WTC11 (cell line): Measurements from ENCODE around the gene CACNG7. TPM values are rescaled to one million over a fixed set of nuclear protein-coding genes. Genes with fewer than 3 reads are reported as not detected.
A peak's percentile ranks its signal among the peaks of the same experiment; 100 is the strongest.

Experiments
- ATF1 ChIP-seq: sonication (generic); formaldehyde crosslinking; IDR thresholded peaks from 2 replicates; pipeline ENCODE4 v1.8.1; 2023; ENCODE audit warnings: mild to moderate bottlenecking, moderate library complexity, missing genetic modification reagents
- CREB1 ChIP-seq: sonication (generic); formaldehyde crosslinking; IDR thresholded peaks from 2 replicates; pipeline ENCODE4 v1.8.0; 2023; ENCODE audit warnings: mild to moderate bottlenecking, missing genetic modification reagents
- CREM ChIP-seq: sonication (generic); formaldehyde crosslinking; IDR thresholded peaks from 2 replicates; pipeline ENCODE4 v1.8.1; 2022; ENCODE audit warnings: mild to moderate bottlenecking, missing genetic modification reagents, moderate library complexity
- FOXK1 ChIP-seq: sonication (generic); formaldehyde crosslinking; IDR thresholded peaks from 2 replicates; pipeline ENCODE4 v1.8.0; 2022; ENCODE audit warnings: mild to moderate bottlenecking, moderate library complexity, missing genetic modification reagents
- FOXP1 ChIP-seq: sonication (generic); formaldehyde crosslinking; IDR thresholded peaks from 2 replicates; pipeline ENCODE4 v1.8.0; 2022; ENCODE audit warnings: missing genetic modification reagents, mild to moderate bottlenecking, moderate library complexity, borderline replicate concordance
- GRHL2 ChIP-seq: fragments of 250-450 bp; sonication (Bioruptor Pico); IDR thresholded peaks from 2 replicates; pipeline ENCODE4 v1.8.0; 2022; ENCODE audit warnings: mild to moderate bottlenecking, moderate library complexity; ENCODE audit not compliant: insufficient replicate concordance, severe bottlenecking
- IRF2 ChIP-seq: sonication (generic); formaldehyde crosslinking; IDR thresholded peaks from 2 replicates; pipeline ENCODE4 v1.8.0; 2022; ENCODE audit warnings: low read depth, missing genetic modification reagents, borderline replicate concordance
- JUN ChIP-seq: sonication (generic); formaldehyde crosslinking; IDR thresholded peaks from 2 replicates; pipeline ENCODE4 v1.8.0; 2023; ENCODE audit warnings: mild to moderate bottlenecking, missing genetic modification reagents
- MXD4 ChIP-seq: fragments of 250-450 bp; sonication (Bioruptor Pico); IDR thresholded peaks from 2 replicates; pipeline ENCODE4 v1.8.0; 2021; ENCODE audit warnings: mild to moderate bottlenecking, moderate library complexity, borderline replicate concordance
- MYBL2 ChIP-seq: sonication (generic); formaldehyde crosslinking; IDR thresholded peaks from 2 replicates; pipeline ENCODE4 v1.8.1; 2023; ENCODE audit warnings: mild to moderate bottlenecking, moderate library complexity, missing genetic modification reagents
- NFYB ChIP-seq: sonication (generic); formaldehyde crosslinking; conservative IDR thresholded peaks from 2 replicates; pipeline ENCODE4 v1.8.0; 2022; ENCODE audit warnings: low read depth, missing genetic modification reagents
- NR2C2 ChIP-seq: sonication (generic); formaldehyde crosslinking; IDR thresholded peaks from 2 replicates; pipeline ENCODE4 v1.8.0; 2022; ENCODE audit warnings: mild to moderate bottlenecking, missing genetic modification reagents
- NR3C1 ChIP-seq: sonication (generic); formaldehyde crosslinking; conservative IDR thresholded peaks from 2 replicates; pipeline ENCODE4 v1.8.1; 2023; ENCODE audit warnings: low read depth, mild to moderate bottlenecking, missing genetic modification reagents
- RORB ChIP-seq: fragments of 250-450 bp; sonication (Bioruptor Pico); IDR thresholded peaks from 2 replicates; pipeline ENCODE4 v1.9.0; 2021; ENCODE audit warnings: mild to moderate bottlenecking
- SMAD3 ChIP-seq: sonication (generic); formaldehyde crosslinking; IDR thresholded peaks from 2 replicates; pipeline ENCODE4 v1.8.0; 2022; ENCODE audit warnings: missing genetic modification reagents, mild to moderate bottlenecking, borderline replicate concordance
- SOX15 ChIP-seq: fragments of 250-450 bp; sonication (Bioruptor Pico); IDR thresholded peaks from 2 replicates; pipeline ENCODE4 v1.9.0; 2021; ENCODE audit warnings: mild to moderate bottlenecking
- TEAD4 ChIP-seq: sonication (generic); formaldehyde crosslinking; IDR thresholded peaks from 2 replicates; pipeline ENCODE4 v1.8.0; 2022; ENCODE audit warnings: mild to moderate bottlenecking, missing genetic modification reagents
- TP53 ChIP-seq: sonication (generic); formaldehyde crosslinking; IDR thresholded peaks from 2 replicates; pipeline ENCODE4 v1.8.1; 2023; ENCODE audit warnings: mild to moderate bottlenecking, missing genetic modification reagents
- ZNF121 ChIP-seq: sonication (generic); formaldehyde crosslinking; IDR thresholded peaks from 2 replicates; pipeline ENCODE4 v1.8.0; 2023; ENCODE audit warnings: missing genetic modification reagents
- ZNF138 ChIP-seq: sonication (generic); formaldehyde crosslinking; conservative IDR thresholded peaks from 2 replicates; pipeline ENCODE4 v1.8.1; 2022; ENCODE audit warnings: mild to moderate bottlenecking, moderate library complexity, missing genetic modification reagents
- ZNF219 ChIP-seq: sonication (generic); formaldehyde crosslinking; IDR thresholded peaks from 2 replicates; pipeline ENCODE4 v1.8.0; 2023; ENCODE audit warnings: missing genetic modification reagents, mild to moderate bottlenecking, borderline replicate concordance
- ZNF232 ChIP-seq: sonication (generic); formaldehyde crosslinking; IDR thresholded peaks from 2 replicates; pipeline ENCODE4 v1.8.0; 2022; ENCODE audit warnings: mild to moderate bottlenecking, missing genetic modification reagents
- ZNF317 ChIP-seq: sonication (generic); formaldehyde crosslinking; IDR thresholded peaks from 2 replicates; pipeline ENCODE4 v1.8.1; 2023; ENCODE audit warnings: low read depth, mild to moderate bottlenecking, moderate library complexity, missing genetic modification reagents, borderline replicate concordance
- ZNF671 ChIP-seq: fragments of 250-450 bp; sonication (Bioruptor Pico); IDR thresholded peaks from 2 replicates; pipeline ENCODE4 v1.8.0; 2021; ENCODE audit warnings: mild to moderate bottlenecking
- total RNA-seq: library from RNA; stranded (reverse); gene quantifications from 3 replicates; pipeline ENCODE4 v1.2.3, GENCODE V29; 2021
- TF ChIP-seq, protein P1 (sequence below): sonication (generic); formaldehyde crosslinking; IDR thresholded peaks from 2 replicates; pipeline ENCODE4 v1.8.0; 2022; ENCODE audit warnings: mild to moderate bottlenecking, missing genetic modification reagents
- TF ChIP-seq, protein P2 (sequence below): fragments of 250-450 bp; sonication (Bioruptor Pico); IDR thresholded peaks from 2 replicates; pipeline ENCODE4 v1.9.0; 2021; ENCODE audit warnings: moderate library complexity, mild to moderate bottlenecking, inconsistent platforms, borderline replicate concordance
- TF ChIP-seq, protein P3 (sequence below): sonication (generic); formaldehyde crosslinking; IDR thresholded peaks from 2 replicates; pipeline ENCODE4 v1.8.1; 2022; ENCODE audit warnings: low read depth, mild to moderate bottlenecking, moderate library complexity, missing genetic modification reagents, borderline replicate concordance
- TF ChIP-seq, protein P4 (sequence below): fragments of 250-450 bp; sonication (Bioruptor Pico); conservative IDR thresholded peaks from 2 replicates; pipeline ENCODE4 v1.9.0; 2021; ENCODE audit warnings: mild to moderate bottlenecking
- TF ChIP-seq, protein P5 (sequence below): fragments of 250-450 bp; sonication (Bioruptor Pico); IDR thresholded peaks from 2 replicates; pipeline ENCODE4 v1.9.0; 2021; ENCODE audit warnings: mild to moderate bottlenecking
- TF ChIP-seq, protein P6 (sequence below): fragments of 250-450 bp; sonication (Bioruptor Pico); IDR thresholded peaks from 2 replicates; pipeline ENCODE4 v1.8.0; 2021; ENCODE audit warnings: mild to moderate bottlenecking
- TF ChIP-seq, protein P7 (sequence below): sonication (generic); formaldehyde crosslinking; IDR thresholded peaks from 2 replicates; pipeline ENCODE4 v1.8.1; 2023; ENCODE audit warnings: mild to moderate bottlenecking, missing genetic modification reagents, moderate library complexity
- TF ChIP-seq, protein P8 (sequence below): sonication (generic); formaldehyde crosslinking; IDR thresholded peaks from 2 replicates; pipeline ENCODE4 v1.8.1; 2022; ENCODE audit warnings: mild to moderate bottlenecking, moderate library complexity, missing genetic modification reagents

Gene CACNG7
- total RNA-seq, 1 experiment from 2014 or later: 33.3 TPM

DNA sequence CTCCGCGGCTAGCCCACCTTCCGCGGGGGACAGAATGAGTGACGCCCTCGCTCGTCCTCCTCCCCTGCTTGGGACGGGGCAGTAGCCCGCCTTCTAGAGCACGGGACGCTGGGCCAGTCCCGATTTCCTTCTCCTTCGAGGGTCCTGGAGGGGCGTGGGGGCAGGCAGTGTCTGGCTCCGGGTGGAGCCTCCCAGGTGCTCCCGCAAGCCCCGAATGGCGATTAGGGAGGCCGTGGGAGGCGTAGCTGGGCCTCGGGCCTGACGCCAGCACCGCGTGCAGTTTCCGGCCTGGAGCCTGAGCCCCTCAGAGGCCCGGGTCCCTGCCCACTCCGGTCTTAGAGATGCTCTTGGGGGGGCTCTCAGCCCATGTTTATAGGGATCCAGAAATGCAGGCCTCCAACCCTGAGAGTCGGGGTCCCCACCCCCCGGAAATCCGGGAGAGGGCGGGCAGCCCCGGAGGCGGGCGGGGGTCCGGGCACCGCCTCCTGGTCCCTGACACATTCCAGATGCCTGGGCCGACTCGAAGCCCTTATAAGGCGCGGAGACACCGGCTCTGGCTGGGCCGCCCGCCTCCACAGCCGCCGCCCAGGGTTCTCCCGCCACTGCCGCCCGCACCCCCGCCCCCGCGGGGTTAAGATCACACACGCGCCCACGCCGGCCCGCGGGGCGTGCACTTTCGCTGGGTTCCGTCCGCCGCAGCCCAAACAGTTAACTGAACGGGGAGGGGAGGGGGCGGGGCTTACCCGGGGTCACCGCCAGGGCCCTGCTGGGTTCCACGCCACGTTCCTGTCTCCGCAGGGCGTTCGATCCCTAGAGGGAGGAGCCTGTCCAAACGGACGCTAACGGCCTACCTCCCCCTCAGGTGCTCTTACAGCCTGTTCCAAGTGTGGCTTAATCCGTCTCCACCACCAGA lies 39.9 kb upstream of the CACNG7 start (continued):
- TF ChIP-seq, protein P1, sequence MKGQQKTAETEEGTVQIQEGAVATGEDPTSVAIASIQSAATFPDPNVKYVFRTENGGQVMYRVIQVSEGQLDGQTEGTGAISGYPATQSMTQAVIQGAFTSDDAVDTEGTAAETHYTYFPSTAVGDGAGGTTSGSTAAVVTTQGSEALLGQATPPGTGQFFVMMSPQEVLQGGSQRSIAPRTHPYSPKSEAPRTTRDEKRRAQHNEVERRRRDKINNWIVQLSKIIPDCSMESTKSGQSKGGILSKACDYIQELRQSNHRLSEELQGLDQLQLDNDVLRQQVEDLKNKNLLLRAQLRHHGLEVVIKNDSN (CRISPR knock-in tag): 0 out of 2 replicates have a peak, but pooled peaks have one; percentile 25
- TF ChIP-seq, protein P2, sequence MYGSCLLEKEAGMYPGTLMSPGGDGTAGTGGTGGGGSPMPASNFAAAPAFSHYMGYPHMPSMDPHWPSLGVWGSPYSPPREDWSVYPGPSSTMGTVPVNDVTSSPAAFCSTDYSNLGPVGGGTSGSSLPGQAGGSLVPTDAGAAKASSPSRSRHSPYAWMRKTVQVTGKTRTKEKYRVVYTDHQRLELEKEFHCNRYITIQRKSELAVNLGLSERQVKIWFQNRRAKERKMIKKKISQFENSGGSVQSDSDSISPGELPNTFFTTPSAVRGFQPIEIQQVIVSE (CRISPR knock-in tag): no peak
- TF ChIP-seq, protein P3, sequence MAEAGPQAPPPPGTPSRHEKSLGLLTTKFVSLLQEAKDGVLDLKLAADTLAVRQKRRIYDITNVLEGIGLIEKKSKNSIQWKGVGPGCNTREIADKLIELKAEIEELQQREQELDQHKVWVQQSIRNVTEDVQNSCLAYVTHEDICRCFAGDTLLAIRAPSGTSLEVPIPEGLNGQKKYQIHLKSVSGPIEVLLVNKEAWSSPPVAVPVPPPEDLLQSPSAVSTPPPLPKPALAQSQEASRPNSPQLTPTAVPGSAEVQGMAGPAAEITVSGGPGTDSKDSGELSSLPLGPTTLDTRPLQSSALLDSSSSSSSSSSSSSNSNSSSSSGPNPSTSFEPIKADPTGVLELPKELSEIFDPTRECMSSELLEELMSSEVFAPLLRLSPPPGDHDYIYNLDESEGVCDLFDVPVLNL: no peak
- TF ChIP-seq JUN (CRISPR knock-in tag): no peak
- no peak; the same call in 1 of the 2 replicates for TF ChIP-seq NFYB (CRISPR knock-in tag)
- TF ChIP-seq SMAD3 (CRISPR knock-in tag): no peak
- no peak for TF ChIP-seq ZNF317 (CRISPR knock-in tag)
- no peak for TF ChIP-seq ZNF121
- no peak for TF ChIP-seq TP53
- peak; percentile 50; the same call in 1 of the 2 replicates for TF ChIP-seq FOXP1
- TF ChIP-seq CREB1 (CRISPR knock-in tag): no peak
- no peak for TF ChIP-seq TEAD4
- TF ChIP-seq, protein P4, sequence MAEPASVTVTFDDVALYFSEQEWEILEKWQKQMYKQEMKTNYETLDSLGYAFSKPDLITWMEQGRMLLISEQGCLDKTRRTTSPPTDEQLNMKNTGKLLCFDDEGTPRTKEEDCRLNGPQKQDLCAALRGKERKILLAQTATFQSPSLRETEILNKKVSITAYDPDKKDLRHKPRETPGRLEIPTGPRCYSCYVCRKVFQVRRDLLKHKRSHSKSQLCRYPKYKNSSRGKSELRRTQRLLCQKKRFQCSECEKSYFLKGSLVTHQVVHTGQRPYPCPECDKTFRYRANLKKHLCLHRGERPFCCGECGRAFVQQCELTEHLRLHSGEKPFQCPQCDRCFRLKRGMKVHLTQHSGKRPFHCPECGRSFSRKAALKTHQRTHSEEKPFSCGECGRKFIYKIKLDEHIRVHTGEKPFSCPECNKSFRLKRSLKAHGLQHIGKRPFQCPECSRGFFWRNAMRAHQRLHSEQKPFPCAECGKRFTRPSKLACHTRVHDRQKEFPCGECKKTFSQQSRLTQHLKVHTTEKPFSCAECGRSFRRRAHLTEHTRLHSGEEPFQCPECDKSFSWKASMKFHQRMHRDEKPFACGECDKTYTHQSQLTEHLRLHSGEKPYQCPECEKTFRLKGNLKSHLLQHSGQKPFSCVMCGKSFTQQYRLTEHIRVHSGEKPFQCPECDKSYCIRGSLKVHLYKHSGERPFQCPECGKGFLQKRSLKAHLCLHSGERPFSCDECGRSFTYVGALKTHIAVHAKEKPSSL (CRISPR knock-in tag): no peak
- TF ChIP-seq ATF1: no peak
- TF ChIP-seq NR3C1 (CRISPR knock-in tag): no peak
- no peak for TF ChIP-seq FOXK1 (CRISPR knock-in tag)
- TF ChIP-seq RORB (CRISPR knock-in tag): no peak
- no peak for TF ChIP-seq SOX15 (CRISPR knock-in tag)
- TF ChIP-seq ZNF671 (CRISPR knock-in tag): no peak
- no peak for TF ChIP-seq GRHL2 (CRISPR knock-in tag)
- TF ChIP-seq, protein P5, sequence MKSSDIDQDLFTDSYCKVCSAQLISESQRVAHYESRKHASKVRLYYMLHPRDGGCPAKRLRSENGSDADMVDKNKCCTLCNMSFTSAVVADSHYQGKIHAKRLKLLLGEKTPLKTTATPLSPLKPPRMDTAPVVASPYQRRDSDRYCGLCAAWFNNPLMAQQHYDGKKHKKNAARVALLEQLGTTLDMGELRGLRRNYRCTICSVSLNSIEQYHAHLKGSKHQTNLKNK (CRISPR knock-in tag): no peak
- TF ChIP-seq ZNF219: 0 out of 2 replicates have a peak, but pooled peaks have one; percentile 17
- no peak for TF ChIP-seq ZNF232 (CRISPR knock-in tag)
- TF ChIP-seq IRF2 (CRISPR knock-in tag): no peak
- TF ChIP-seq, protein P6, sequence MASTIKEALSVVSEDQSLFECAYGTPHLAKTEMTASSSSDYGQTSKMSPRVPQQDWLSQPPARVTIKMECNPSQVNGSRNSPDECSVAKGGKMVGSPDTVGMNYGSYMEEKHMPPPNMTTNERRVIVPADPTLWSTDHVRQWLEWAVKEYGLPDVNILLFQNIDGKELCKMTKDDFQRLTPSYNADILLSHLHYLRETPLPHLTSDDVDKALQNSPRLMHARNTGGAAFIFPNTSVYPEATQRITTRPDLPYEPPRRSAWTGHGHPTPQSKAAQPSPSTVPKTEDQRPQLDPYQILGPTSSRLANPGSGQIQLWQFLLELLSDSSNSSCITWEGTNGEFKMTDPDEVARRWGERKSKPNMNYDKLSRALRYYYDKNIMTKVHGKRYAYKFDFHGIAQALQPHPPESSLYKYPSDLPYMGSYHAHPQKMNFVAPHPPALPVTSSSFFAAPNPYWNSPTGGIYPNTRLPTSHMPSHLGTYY (CRISPR knock-in tag): no peak
- TF ChIP-seq, protein P7, sequence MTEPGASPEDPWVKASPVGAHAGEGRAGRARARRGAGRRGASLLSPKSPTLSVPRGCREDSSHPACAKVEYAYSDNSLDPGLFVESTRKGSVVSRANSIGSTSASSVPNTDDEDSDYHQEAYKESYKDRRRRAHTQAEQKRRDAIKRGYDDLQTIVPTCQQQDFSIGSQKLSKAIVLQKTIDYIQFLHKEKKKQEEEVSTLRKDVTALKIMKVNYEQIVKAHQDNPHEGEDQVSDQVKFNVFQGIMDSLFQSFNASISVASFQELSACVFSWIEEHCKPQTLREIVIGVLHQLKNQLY (CRISPR knock-in tag): no peak
- no peak for TF ChIP-seq MYBL2
- TF ChIP-seq CREM: no peak
- TF ChIP-seq ZNF138 (CRISPR knock-in tag): no peak
- no peak for TF ChIP-seq MXD4 (CRISPR knock-in tag)
- TF ChIP-seq, protein P8, sequence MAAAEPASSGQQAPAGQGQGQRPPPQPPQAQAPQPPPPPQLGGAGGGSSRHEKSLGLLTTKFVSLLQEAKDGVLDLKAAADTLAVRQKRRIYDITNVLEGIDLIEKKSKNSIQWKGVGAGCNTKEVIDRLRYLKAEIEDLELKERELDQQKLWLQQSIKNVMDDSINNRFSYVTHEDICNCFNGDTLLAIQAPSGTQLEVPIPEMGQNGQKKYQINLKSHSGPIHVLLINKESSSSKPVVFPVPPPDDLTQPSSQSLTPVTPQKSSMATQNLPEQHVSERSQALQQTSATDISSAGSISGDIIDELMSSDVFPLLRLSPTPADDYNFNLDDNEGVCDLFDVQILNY (CRISPR knock-in tag): 0 out of 2 replicates have a peak, but pooled peaks have one; percentile 43
- no peak for TF ChIP-seq NR2C2 (CRISPR knock-in tag)
